ENCODE data around the gene PPP2R2C.

PPP2R2C gene

DNA sequence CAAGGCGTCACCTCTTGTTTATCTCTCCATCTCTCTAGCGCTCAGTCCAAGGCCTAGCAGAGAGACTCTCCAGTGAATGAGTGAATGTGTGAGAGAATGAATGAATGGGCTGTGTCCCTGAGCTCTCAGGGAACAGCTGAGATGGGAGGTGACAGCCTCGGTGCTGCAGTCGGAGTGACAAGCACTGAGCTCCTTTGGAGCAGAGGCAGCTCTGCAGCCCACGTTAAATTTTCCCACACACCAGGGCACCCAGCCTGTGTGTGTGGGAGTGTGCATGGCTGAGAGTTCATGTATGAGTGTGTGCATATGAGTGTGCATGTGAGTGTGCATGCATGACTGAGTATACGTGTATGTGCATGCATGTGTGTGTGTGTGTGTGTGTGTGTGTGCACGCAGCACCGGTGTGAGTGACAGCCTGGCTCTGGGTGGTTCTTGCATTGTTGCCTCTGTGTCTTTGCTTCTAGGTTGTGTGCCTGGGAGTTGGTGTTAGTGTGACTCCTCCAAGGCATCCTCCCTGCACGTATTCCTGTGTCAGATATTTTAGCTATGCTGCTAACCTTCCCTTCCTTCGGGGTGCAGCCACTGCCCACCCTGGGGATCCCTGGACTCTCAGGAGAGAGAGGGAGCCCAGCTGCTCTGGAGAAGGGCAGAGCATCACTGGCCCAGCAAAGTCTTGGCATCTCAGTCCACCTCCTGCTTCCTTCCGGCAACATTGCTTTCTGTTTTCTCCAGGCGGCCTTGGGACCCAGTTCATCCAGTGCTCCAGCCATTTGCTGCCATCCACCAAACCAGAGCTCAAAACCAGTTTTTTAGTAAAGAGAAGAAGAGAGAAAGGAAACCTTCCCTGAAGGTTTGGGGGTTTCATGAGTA is 98.6 kb downstream of the PPP2R2C start:
- no peak overlapping the region for H3K27ac ChIP-seq

DNA sequence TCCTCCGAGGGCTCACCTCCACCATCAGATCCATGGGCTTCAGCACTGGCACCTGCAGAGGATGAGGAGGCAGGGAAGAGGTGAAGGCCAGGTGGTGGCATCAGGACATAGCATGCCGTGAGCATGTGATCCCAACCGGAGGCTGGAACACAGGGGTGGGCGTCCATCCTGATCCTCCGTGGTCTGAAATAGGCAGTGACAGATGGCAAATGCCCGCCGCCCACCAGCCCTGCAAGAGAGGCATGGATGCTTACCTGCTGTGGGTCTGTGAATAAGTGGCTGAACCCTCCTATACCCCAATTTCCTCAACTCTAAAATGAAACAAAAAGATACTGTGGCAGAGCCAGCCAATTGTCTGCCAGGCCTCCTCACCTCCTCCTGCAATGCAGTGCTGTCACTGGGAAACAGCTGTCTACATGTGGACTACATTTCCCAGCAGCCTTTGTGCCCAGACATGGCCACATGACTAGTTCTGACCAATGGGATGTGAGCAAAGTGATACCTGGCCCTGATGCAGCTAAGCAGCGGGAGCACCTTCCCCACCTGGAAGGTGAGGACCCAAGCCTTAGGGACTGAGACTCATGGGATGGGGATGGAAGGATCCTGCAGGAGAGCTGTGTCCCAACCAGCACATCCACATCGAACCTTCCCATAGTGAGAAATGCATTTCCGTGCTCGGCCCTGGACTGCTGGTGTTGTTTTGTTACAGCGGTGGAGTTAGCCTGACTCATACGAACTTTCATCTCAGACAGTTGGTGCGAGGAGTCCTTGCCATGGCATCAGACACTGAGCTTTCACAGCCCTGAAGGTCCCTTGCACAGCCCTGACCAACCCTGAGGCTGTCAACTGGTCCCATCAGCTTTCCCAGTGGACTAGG is 99.5 kb downstream of the PPP2R2C start:
- no peak overlapping the region for H3K27ac ChIP-seq
- TF ChIP-seq, protein P1, sequence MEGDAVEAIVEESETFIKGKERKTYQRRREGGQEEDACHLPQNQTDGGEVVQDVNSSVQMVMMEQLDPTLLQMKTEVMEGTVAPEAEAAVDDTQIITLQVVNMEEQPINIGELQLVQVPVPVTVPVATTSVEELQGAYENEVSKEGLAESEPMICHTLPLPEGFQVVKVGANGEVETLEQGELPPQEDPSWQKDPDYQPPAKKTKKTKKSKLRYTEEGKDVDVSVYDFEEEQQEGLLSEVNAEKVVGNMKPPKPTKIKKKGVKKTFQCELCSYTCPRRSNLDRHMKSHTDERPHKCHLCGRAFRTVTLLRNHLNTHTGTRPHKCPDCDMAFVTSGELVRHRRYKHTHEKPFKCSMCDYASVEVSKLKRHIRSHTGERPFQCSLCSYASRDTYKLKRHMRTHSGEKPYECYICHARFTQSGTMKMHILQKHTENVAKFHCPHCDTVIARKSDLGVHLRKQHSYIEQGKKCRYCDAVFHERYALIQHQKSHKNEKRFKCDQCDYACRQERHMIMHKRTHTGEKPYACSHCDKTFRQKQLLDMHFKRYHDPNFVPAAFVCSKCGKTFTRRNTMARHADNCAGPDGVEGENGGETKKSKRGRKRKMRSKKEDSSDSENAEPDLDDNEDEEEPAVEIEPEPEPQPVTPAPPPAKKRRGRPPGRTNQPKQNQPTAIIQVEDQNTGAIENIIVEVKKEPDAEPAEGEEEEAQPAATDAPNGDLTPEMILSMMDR (IDR thresholded peaks at IDR 0.05): no peak
- no peak for TF ChIP-seq ZFX (IDR thresholded peaks at IDR 0.05; ENCODE audit: borderline replicate concordance)

More for the DNA sequence above, 98.6 kb downstream of the PPP2R2C start:
- TF ChIP-seq, protein P1 (IDR thresholded peaks at IDR 0.05): no peak
- TF ChIP-seq ZFX (IDR thresholded peaks at IDR 0.05; ENCODE audit: borderline replicate concordance): no peak

DNA sequence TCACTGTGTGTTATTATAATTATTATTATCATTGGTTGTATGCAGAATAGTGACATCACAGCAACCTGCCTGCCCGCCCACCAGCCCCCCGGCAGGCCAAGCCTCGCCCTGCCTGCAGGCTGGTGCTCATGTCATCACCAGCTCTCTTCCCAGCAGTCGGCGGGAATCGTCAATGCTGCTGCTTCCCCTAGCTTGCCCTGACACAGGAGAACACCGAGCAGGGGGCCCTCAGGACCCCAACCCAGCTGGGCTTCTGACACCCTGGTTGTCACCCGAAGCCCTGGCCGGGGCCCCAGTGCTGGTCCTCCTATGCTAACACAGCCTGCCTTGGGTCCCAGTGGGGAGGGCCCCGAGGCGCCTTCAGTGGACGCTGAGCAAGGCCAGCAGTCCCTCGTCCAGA is 100.6 kb downstream of the PPP2R2C start:
- TF ChIP-seq, protein P1 (IDR thresholded peaks at IDR 0.05): no peak
- no peak for TF ChIP-seq ZFX (IDR thresholded peaks at IDR 0.05; ENCODE audit: borderline replicate concordance)
- H3K27ac ChIP-seq: no peak overlapping the region

DNA sequence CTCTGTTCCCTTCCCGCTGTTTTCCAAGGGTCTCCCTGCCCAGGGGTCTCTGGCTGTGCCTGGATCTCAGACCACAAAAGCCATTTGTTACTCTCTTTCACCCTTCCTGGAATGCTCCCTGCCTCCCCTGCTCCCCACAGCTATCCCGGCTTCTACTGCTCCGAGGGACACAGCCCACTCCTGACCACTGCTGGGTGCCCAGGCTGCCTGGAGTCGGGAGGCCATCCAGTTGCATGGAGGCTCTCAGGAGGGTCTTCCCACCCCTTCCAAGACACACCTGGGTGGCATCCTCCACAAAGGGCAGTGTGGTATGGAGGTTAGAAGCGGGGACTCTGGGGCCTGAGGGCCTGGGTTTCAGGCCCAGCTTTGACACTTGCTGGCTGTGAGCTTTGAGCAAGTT is 101.1 kb downstream of the PPP2R2C start:
- TF ChIP-seq, protein P1 (IDR thresholded peaks at IDR 0.05): no peak
- TF ChIP-seq ZFX (IDR thresholded peaks at IDR 0.05; ENCODE audit: borderline replicate concordance): no peak
- H3K27ac ChIP-seq: no peak overlapping the region

DNA sequence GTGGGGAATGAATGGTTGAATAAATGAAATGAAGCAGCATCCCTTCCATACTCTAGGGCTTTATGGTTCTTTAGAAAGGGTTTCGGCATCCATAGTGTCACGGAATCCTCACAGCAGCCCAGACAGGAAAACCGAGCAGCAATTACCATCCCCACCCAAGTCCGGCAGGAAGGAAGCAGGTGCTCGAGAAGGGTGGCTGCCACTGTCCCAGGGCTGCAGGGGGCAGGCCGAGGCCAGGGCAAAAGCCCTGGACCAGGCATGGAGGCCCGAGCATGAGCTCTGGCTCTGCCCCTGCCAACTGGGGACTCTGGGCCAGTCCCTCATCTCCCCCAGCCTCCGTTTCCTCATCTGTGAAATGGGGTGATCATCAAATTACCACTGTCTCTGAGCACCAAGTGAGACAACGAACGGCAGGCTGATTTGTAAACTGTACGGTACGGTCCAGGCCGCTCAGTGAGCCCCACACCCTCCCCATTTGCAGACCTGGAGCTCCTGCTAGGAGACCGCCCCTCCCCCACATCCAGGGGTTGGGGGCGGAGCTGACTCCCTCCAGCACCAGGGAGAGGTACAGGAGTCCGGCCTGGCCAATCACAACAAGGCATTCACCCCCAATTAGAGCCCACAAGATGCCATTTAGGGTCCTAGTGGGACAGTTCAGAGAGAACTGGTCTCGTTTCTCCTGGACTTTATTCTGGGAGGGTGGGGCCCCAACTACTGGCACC is 102.3 kb downstream of the PPP2R2C start:
- TF ChIP-seq ZFX (IDR thresholded peaks at IDR 0.05; ENCODE audit: borderline replicate concordance): no peak
- TF ChIP-seq, protein P1 (IDR thresholded peaks at IDR 0.05): no peak
- H3K27ac ChIP-seq: no peak overlapping the region

DNA sequence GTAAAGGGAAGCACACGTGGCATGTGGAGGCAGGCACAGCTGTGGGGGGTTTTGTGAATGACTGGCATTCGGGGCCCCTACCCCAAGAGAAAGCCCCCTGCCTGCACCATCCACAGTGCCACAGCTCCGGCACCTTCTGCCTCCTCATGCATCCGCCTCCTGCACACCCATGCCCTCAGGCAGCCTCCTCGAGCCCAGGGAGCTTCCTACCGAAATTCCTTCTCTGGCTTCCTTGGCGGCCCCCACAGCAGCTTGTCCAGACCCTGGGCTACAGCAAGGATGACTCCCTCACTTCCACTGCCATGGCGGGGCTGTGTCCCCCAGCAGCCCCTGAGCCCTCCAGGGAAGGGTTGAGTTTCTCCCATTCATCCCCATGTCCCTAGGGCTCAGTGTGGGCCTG is 102.9 kb downstream of the PPP2R2C start:
- no peak for TF ChIP-seq ZFX (IDR thresholded peaks at IDR 0.05; ENCODE audit: borderline replicate concordance)
- TF ChIP-seq, protein P1 (IDR thresholded peaks at IDR 0.05): no peak
- H3K27ac ChIP-seq: no peak overlapping the region
